ENCODE data around the gene ADCY9.
"Not testable (repeated sequence)": the region's sequence is repeated elsewhere in the genome, so short reads cannot be mapped to it uniquely, and the experiment has no call there.

ADCY9 gene

DNA sequence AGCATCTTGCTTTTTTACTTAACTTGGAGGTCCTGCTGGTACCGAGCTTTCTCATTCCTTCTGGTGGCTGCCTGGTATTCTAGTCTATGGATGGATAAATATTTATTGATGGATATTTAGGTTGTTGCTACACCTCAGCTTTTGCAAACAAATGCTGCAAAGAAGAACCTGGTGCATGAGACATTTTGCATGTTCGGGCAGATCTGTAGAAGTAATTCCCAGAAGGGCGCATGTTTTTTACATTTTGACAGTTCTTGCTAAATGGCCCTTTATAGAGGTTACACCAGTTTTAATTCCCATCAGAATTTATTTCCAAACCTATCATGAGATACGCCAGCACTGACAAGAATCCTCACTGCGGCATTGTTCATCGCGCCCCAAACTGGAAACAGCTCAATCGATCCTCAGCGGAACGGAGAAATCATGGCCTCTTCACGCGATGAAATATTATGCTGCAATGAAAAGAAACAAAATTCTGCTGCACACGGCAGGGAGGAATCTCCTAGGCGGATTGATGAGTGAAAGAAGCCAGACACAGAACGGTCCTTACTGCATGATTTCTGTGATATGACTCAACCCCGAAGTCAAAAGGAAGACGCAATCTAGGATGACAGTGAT lies 167.8 kb downstream of the ADCY9 start:
- DNase-seq: no peak

DNA sequence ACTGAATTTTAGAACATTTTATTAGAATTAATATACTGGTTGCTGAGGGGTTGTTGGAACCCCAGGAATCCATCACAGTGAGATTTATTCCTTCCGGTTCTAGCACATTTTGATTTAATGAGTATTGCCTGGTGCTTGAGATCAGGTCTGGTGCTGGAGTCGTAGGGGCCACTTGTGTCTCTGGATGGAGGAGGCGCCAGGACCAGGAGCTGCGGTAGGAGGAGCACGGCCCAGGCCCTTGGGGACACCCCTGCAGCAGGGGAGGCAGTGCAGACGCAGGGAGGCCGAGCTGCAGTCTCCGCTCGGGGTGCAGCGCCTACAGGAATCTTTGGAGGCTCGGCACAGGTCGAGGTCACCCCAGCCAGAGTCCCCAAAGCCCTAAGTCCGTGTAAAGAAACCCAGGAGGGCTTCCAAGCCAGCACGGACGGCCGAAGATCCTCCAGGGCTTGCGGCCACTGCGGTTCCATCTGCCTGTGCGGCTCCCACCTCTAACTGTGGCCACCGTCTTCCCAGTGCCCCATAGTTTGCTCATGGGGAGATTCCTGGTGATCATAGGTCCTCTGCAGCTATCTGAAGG lies 169.6 kb downstream of the ADCY9 start:
- no peak for DNase-seq

DNA sequence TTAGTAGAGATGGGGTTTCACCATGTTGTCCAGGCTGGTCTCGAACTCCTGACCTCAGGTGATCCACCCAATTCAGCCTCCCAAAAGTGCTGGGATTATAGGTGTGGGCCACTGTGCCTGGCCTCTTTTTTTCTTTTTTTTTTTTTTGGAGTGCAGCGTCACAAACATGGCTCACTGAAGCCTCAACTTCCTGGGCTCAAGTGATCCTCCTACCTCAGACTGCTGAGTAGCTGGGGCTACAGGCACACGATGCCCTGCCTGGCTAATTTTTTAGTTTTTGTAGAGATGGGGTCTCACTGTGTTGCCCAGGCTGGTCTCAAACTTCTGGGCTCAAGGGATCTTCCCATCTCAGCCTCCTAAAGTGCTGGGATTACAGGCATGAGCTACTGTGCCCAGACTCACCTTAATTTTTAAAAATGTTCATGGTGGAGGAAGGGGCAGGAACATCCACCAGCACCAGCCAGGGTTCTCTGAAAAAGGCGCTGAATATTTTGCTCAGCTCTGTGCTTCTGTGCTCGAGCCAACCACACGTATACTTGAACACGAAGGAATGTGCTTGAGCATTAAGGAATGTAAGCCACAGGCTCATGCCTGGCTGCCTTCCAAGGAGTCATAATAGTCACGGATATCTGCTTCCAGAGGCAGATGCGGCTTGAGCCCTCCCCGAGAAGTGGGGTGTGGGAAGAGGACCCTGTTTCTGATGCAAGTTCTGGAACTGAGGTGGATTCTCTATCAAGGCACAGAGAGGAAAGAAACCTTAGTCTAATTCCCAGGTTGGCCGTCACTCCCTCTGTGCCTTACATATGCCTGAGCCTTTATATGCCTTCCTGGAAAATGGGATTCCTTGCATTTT lies 170.3 kb downstream of the ADCY9 start:
- peak; percentile 8 for DNase-seq

DNA sequence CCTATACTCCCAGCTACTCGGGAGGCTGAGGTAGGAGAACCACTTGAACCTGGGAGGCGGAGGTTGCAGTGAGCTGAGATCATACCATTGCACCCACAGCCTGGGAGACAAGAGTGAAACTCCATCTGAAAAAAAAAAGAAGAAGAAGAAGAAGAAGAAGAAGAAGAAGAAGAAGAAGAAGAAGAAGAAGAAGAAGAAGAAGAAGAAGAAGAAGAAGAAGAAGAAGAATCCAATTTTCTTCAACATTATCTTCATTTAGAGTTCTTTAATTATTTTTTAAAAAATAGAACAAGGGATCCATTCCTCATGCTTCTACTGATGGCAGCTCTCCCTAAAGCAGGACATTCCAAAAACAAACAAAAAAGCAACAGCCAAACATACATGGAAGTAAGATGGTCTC lies 171.8 kb downstream of the ADCY9 start:
- not testable (repeated sequence) for DNase-seq

DNA sequence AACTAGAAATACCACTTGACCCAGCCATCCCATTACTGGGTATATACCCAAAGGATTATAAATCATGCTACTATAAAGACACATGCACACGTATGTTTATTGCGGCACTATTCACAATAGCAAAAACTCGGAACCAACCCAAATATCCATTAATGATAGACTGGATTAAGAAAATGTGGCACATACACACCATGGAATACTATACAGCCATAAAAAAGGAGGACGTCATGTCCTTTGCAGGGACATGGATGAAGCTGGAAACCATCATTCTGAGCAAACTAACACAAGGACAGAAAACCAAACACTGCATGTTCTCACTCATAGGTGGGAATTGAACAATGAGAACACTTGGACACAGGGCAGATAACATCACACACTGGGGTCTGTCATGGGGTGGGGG lies 174.1 kb downstream of the ADCY9 start:
- DNase-seq: not testable (repeated sequence)

DNA sequence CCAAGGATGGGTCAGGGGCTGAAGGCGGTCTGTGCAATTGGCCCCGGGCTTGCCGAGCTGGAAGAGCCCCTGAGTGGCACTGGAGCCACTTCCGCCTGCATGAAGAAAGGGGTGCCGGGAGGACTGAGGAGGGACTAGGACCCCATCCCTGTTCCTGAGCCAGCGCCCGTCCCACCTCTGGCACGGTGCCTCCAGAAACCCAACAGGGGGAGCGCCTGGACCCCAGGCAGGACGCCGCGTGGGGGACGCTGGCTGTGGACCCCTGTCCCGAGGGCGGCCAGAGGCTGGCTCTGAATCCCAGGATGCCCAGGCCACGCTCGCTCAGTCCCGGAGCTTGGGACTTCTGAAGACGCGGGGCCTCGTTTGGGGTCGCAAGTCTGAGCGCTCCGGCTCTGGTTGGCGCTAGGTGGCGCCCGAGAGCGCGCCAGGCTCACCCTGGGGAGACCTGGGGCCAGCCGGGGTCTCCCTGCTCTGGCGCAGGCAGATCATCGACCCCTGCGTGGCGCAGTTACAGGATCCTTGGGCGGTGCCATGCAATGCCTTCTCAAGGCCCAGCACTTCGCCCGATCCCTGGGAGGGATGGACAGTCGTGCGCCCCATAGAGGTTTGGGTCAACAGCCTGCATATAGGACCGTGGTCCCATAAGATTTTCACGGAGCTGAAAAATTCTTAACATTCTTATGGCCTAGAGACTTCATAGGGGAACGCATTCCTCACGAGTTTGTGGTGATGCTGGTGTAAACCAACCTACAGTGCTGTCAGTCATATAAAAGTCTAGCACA lies 177.2 kb downstream of the ADCY9 start:
- DNase-seq: no peak

DNA sequence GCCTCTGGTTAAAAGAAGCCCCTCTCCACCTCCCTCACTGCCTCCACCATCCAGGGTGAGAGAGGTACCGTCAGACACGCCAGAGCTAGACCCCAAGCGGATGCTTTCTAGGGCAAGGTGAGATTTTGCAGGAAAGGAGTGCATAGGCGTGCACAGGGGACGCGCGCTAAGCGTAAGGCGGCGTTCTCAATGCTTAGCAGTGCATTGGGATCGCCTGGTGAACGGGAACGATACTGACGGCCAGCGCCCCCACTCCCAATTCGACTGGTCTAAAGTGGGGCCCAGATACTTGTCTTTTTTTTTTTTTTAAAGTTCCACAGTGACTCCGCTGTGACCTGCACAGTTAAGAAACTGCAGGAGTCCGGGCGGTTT lies 177.8 kb downstream of the ADCY9 start:
- no peak for DNase-seq

DNA sequence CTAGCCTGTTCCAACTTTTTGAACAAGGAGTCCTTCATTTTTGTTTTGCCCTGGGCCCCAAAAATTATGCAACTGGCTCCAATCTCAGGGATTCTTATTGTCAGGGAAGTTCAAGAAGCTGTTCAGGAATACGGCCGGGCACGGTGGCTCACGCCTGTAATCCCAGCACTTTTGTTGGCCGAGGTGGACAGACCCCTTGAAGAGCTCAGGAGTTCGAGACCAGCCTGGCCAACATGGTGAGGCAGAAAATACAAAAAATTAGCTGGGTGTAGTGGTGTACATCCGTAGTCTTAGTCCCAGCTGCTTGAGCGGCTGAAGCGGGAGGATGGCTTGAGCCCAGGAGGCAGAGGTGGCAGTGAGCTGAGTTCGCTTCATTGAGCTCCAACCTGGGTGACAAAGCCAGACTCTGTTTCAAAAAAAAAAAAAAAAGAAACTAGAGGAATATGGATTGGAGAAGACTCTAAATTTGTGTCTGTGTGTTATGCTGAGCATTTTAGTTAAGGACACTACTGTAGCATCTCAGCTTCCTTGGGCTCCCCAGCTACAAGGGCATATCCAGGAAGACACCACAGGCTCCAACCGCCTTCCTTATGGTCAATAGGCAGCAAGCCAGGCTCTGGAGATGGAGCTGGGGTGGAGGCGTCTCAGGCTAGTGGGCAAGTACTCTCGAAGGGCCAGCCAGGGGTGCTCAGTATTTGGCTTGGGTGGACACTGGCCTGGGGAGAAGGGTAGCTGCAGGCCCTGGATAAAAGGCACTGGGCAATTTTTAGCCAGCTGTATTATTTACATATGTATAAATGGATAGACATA lies 179.0 kb downstream of the ADCY9 start:
- DNase-seq: no peak

DNA sequence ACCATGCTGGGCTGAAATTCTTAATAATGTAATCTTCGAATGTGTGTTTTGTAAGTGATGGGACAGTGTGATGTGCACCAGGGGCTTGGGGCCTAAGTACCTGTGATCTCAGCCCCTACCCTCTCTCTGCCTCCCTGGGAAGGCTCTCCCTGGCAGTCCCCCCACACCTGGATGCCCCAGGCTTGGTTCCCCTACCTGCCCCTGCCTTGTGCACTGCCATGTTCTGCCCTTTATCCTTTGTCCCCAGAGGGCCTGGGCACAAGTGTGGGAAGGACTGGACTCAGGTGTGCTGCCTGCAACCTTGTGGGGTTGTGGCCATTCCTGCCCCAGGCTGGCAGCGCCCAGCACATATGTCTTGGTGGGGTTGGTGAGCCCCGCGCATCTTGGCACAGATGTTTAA lies 180.3 kb downstream of the ADCY9 start:
- no peak for DNase-seq

DNA sequence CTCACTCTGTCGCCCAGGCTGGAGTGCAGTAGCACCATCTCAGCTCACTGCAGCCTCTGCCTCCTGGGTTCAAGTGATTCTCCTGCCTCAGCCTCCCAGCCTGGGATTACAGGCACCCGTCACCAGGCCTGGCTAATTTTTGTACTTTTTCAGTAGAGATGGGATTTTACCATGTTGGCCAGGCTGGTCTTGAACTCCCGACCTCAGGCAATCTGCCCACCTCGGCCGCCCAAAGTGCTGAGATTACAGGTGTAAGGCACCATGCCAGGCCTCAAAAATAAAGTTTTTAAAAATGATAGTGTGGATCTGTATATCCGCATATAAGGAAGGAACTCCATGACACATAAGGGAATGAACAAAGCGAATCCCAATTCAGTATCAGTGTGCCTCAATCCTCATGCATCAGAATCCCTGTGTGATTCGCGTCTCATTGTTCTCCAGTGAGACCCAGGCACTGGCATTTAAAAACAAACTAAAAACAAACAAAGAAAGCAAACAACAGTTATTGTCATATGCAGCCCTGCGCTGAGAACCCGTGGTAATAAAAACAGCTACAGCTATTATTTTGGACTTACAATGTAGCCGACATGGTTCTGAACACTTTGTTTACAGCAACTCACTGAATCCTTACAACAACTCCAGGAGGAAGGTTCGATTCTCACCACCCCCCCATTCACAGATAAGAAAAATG lies 181.6 kb downstream of the ADCY9 start:
- no peak for DNase-seq

DNA sequence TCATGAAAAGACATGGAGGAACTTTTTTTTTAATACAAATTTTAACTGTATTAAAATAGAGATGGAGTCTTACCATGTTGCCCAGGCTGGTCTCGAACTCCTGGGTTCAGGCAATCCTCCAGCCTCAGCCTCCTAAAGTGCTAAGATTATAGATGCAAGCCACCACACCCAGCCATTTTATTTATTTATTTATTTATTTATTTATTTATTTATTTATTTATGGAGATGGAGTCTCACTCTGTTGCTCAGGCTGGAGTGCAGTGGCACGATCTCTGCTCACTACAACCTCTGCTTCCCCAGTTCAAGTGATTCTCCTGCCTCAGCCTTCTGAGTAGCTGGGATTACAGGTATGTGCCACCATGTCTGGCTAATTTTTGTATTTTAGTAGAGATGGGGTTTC lies 189.1 kb downstream of the ADCY9 start:
- not testable (repeated sequence) for DNase-seq

DNA sequence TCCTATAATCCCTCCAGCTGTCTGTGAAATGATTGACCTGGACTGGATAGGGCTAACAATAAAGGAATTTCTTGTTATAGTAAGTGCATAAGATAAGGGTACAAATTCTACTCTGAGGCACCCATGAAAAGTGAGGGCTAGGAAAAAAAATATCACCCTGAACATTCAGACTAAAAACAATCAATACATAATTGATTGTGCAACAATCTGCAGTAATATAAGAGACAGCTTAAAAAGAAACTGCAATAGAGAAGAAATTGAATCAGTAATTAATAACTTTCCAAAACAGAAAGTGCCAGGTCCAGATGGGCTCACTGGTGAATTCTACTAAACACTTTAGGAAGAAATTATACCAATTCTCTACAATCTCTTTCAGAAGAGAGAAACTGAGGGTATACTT lies 191.5 kb downstream of the ADCY9 start:
- DNase-seq: no peak

DNA sequence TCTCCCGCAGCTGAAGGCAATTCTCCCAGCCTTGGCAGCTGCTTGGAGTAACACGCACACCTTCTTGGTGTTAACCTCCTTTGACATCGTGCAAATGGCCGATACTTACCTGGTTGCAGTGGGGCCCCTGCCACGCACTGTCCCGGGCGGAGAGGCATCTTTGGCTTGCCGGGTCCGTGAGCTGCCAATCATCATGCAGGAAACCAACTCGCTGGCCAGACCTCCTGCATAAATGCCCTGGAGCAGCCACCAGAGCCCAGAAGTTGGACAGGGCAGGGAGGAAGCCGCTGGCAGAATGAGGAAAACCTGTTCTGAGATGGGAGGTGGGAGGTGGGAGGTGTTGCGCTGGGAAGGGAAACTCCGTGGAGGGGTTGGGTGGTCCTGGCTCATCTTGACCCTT lies 194.0 kb downstream of the ADCY9 start:
- DNase-seq: no peak

DNA sequence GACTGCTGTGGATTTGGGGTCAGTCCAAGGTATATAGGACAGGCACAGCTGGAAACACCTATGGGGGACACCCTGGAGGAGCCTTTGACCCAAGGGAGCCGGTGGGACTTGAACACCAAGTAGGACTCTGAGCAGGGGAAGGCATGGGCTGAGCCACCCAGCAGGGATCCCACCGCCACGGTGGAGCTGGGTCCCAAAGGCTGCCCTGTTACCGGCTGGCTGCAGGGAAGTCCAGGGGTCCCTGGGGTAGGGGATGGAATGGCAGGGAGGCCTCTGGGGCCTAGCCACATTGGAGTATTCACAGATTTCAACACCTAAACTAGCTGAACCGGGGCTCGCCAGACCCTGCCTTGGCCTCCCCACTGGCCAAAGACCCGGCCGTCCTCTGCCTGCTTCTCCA lies 196.0 kb downstream of the ADCY9 start:
- no peak for DNase-seq

DNA sequence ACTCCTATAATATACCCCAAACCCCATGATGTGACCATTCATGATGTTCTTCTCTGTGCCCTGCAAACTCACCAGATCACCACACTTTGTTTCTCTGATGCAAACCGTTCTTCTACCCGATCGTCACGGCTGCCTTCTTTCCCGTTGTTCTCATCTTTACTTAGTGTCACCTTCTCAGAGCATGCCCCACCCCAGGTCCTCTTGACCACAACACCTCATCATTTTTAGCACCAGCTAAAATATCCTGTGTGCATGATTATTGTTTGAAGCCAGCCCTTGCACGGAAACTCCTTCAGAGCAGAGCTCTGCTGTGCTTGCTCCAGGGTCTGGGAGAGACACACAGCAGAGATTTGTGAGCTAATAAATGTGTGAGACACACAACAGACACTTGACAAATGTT lies 196.8 kb downstream of the ADCY9 start:
- no peak for DNase-seq

DNA sequence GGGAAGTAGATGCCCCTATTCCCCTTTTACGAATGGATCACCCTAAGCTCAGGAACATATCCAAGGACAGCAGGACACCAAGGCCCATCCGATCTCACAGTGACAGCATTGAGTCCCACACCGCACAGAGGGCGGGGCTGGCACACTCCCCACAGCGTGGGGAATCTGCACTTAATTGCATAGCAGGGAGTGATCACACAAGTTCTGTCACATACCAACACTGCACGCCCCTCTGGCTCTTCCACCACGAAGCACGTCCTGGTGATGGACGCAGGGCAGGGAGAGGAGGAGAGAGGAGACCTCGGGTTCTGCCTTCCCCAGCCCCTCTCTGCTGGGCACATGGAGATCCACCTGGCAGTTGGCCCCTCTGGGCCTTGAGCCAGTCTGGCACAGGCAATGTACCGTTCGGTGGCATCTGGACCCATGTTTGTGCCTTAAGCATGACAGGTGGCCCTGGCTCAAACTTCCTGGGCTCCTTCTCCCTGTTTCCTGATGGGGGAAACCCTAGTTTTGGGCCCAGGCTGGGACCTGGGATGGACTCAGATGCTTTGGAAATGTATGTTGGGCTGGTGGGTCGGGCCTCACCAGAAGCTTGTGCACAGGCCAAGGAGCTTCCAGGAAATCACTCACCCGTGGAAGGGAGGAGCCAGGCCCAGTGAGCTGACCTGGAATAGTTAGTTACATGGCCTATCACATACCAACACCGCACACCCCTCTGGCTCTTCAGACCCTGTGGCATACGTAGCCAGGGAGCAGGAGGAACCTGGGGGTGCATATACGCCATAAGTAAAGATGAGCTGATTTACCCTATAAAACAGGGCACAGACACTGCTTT lies 200.6 kb downstream of the ADCY9 start:
- DNase-seq: peak; percentile 3

DNA sequence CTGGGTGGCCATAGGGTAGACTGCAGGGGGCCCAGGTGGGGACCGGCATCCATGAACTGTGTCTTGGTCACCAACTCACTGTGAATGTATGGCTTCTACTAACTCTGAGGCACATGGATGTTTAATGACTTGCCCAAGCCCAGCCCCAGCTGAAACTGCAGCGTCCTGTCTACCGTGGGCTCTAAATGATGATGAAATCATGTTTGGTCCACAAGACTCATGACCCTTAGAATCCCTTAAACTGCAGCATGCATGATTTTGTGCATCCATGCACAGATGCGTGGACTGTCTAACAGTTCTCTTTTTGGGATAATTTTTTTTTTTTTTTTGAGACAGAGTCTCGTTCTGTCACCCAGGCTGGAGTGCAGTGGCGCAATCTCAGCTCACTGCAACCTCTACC lies 203.3 kb downstream of the ADCY9 start:
- DNase-seq: no peak

Measured in NCI-H446 treated with DMSO at 0.1 percent for 48 hours (cell line).